Embryonic facial prominence (tissue), 1 donor: Measurements from ENCODE around the gene MPI.
"Not testable (repeated sequence)": the region's sequence is repeated elsewhere in the genome, so short reads cannot be mapped to it uniquely, and the experiment has no call there.

Source experiments
- DNase-seq: peaks from one replicate; pipeline ENCODE4 v3.0.0-alpha.2; 2016; ENCODE audit errors: extremely low spot score

The MPI gene

GRCh38 chr15:74933573-74933972, 43.7 kb downstream of the MPI start:
- no peak for DNase-seq

GRCh38 chr15:74935193-74935592, 45.4 kb downstream of the MPI start:
- DNase-seq: not testable (repeated sequence)

GRCh38 chr15:74937272-74937589, 47.4 kb downstream of the MPI start:
- no peak for DNase-seq

GRCh38 chr15:74937590-74938371, 47.9 kb downstream of the MPI start, which contains the start of gene COX5A:
Gene COX5A (minus strand): TSS chr15:74938073. CDS start chr15:74938014, 59 bp downstream.
- DNase-seq: peak; percentile 92

GRCh38 chr15:74950078-74950908, 60.5 kb downstream of the MPI start:
- peak; percentile 65 for DNase-seq

GRCh38 chr15:74951006-74951405, 61.2 kb downstream of the MPI start:
- DNase-seq: no peak
